GM12878 (cell line): ENCODE measurements around the gene NLGN1. TPM values are rescaled to one million over a fixed set of nuclear protein-coding genes. Genes with fewer than 3 reads are reported as not detected.

Source experiments
- ATAC-seq: fragments of 200-7000 bp; cut with Tn5 transposase; 3 replicates; pipeline ENCODE4 v1.9.1; 2020; ENCODE audit warnings: mild to moderate bottlenecking, moderate library complexity
- BruUV-seq: library from RNA; stranded (reverse); fragments of 400-500 nt; replicated peaks from 2 replicates; lab custom pipeline; 2021; lab: Mats Ljungman, UMichigan
- CTCF ChIA-PET: fragments of 300-600 bp; sonication (Branson Sonifier 250); formaldehyde crosslinking; extraction: SDS; loops from one replicate; lab custom pipeline; 2021; ENCODE audit warnings: inconsistent platforms; lab: Yijun Ruan, JAX
- POLR2A ChIA-PET: fragments of 350-600 bp; formaldehyde crosslinking; extraction: SDS; loops from one replicate; lab custom pipeline; 2021; ENCODE audit warnings: inconsistent platforms; lab: Charles Lee
- RAD21 ChIA-PET: fragments of 300-600 bp; sonication (Branson Sonifier 250); formaldehyde crosslinking; loops from one replicate; lab custom pipeline; 2023; ENCODE audit warnings: antibody characterized with exemption; ENCODE audit not compliant: unreplicated experiment; lab: Charles Lee
- SMC1A ChIA-PET: fragments of 300-600 bp; sonication (Branson Sonifier 250); formaldehyde crosslinking; loops from one replicate; lab custom pipeline; 2023; ENCODE audit not compliant: unreplicated experiment, uncharacterized antibody; lab: Charles Lee
- DNase-seq: peaks from one replicate; pipeline ENCODE4 v3.0.0-alpha.2; 2011; ENCODE audit warnings: low read depth, low spot score
- FAIRE-seq: peaks from 3 replicates; lab custom pipeline; 2011; peaks lifted over from hg19 to GRCh38; lab: Jason Lieb, UNC
- H2AFZ ChIP-seq: 2 replicates; pipeline ENCODE4 v1.6.0; 2011; ENCODE audit warnings: low read depth, low read length, control low read depth; ENCODE audit not compliant: control insufficient read depth
- H3K27ac ChIP-seq: 2 replicates; pipeline ENCODE4 v1.5.1; 2011; ENCODE audit warnings: control low read depth; ENCODE audit not compliant: control insufficient read depth, insufficient read depth
- H3K27me3 ChIP-seq, 2 experiments: replicated peaks in 1 of 2; 2 replicates each; pipeline versions ENCODE4 v1.6.0 to v1.6.1; 2011; ENCODE audit warnings: low read length in 1 of 2; ENCODE audit not compliant: control insufficient read depth in 2 of 2, insufficient read depth in 2 of 2
- H3K36me3 ChIP-seq, 2 experiments: 2 replicates each; pipeline ENCODE4 v1.5.1; 2011; ENCODE audit warnings: low read length in 1 of 2; ENCODE audit not compliant: control insufficient read depth in 2 of 2, insufficient read depth in 2 of 2
- H3K4me1 ChIP-seq: 2 replicates; pipeline ENCODE4 v1.6.1; 2011; ENCODE audit warnings: mild to moderate bottlenecking, low read length, moderate library complexity, mixed read lengths; ENCODE audit not compliant: control insufficient read depth, insufficient read depth
- H3K4me2 ChIP-seq: 2 replicates; pipeline ENCODE4 v1.6.0; 2011; ENCODE audit warnings: control low read depth; ENCODE audit not compliant: control insufficient read depth, insufficient read depth
- H3K4me3 ChIP-seq: fragments of 200-600 bp; sonication (generic); 2 replicates; pipeline ENCODE4 v1.5.1; 2016
- H3K79me2 ChIP-seq: 2 replicates; pipeline ENCODE4 v1.6.0; 2011; ENCODE audit warnings: low read length; ENCODE audit not compliant: control insufficient read depth, insufficient read depth
- H3K9ac ChIP-seq: 2 replicates; pipeline ENCODE4 v1.8.0; 2011; ENCODE audit warnings: low read length, control low read depth, mixed read lengths; ENCODE audit not compliant: control insufficient read depth, insufficient read depth
- H3K9me3 ChIP-seq: replicated peaks from 3 replicates; pipeline ENCODE4 v1.5.1; 2011; ENCODE audit warnings: mild to moderate bottlenecking, low read length; ENCODE audit not compliant: control insufficient read depth, insufficient read depth
- H4K20me1 ChIP-seq: 2 replicates; pipeline ENCODE4 v1.6.0; 2011; ENCODE audit not compliant: control insufficient read depth, insufficient read depth
- BRCA1 ChIP-seq: IDR thresholded peaks from 2 replicates; pipeline ENCODE4 v1.6.1; 2011; ENCODE audit warnings: low read depth, low read length, improper control_type of control experiment
- HCFC1 ChIP-seq: fragments of 150-350 bp; IDR thresholded peaks from 2 replicates; pipeline ENCODE4 v1.6.1; 2014; ENCODE audit warnings: low read length
- IKZF2 ChIP-seq, 2 experiments: fragments of 450-650 bp; IDR thresholded peaks; 2 replicates each; pipeline ENCODE4 v1.6.1; 2017; ENCODE audit warnings: mild to moderate bottlenecking in 2 of 2, moderate library complexity in 2 of 2
- KAT2A ChIP-seq: conservative IDR thresholded peaks from 2 replicates; pipeline ENCODE4 v1.6.1; 2011; ENCODE audit warnings: low read depth, low read length; ENCODE audit not compliant: control insufficient read depth
- MAX ChIP-seq: IDR thresholded peaks from 2 replicates; pipeline ENCODE4 v1.6.1; 2012; ENCODE audit warnings: low read depth, low read length, improper control_type of control experiment
- MYB ChIP-seq: fragments of 150-350 bp; IDR thresholded peaks from 2 replicates; pipeline ENCODE4 v1.6.1; 2014; ENCODE audit warnings: mild to moderate bottlenecking, low read depth, low read length, borderline replicate concordance
- SMAD5 ChIP-seq: IDR thresholded peaks from 2 replicates; pipeline ENCODE4 v1.6.1; 2016; ENCODE audit warnings: antibody characterized with exemption, low read depth
- SMARCA5 ChIP-seq: fragments of 450-650 bp; IDR thresholded peaks from 2 replicates; pipeline ENCODE4 v1.6.1; 2017; ENCODE audit warnings: mild to moderate bottlenecking
- SUZ12 ChIP-seq: fragments of 200-600 bp; sonication (generic); IDR thresholded peaks from one replicate; pipeline ENCODE4 v1.6.1; 2018; ENCODE audit warnings: antibody characterized with exemption, mild to moderate bottlenecking; ENCODE audit not compliant: unreplicated experiment
- TCF12 ChIP-seq: IDR thresholded peaks from 2 replicates; pipeline ENCODE4 v1.6.1; 2011; ENCODE audit warnings: low read depth, mild to moderate bottlenecking, low read length
- WGBS: methylation state at CpG from one replicate; pipeline ENCODE4 v1.1.6; 2016; ENCODE audit warnings: low lambda C conversion rate; ENCODE audit not compliant: insufficient replicate concordance, insufficient coverage; ENCODE audit errors: missing lambda C conversion rate; 5-methylcytosine and 5-hydroxymethylcytosine counted together
- in situ Hi-C: fragments of 300-500 bp; cut with MboI; formaldehyde crosslinking; loops from 9 replicates; pipeline ENCODE4 v1.14.3; 2018; ENCODE audit warnings: mixed read lengths
- intact Hi-C: fragments of 100-400 bp; cut with micrococcal nuclease; formaldehyde crosslinking; loops from one replicate; pipeline ENCODE4 v1.14.2; 2022; ENCODE audit not compliant: unreplicated experiment
- polyA plus RNA-seq, 11 experiments: library from polyadenylated mRNA; depleted of rRNA in 4 of 11; unstranded in 6 of 11; stranded (reverse) in 5 of 11; fragments of >200 nt; fragmentation: Nextera tagmentation in 4 of 11; fragmentation: Illumina TruSeq in 1 of 11; extraction: Ambion mirVana in 4 of 11; extraction: Trizol in 1 of 11; gene quantifications; 1 replicate in 1 of 11; 2 replicates in 10 of 11; pipeline versions ENCODE4 v1.2.1 to v1.2.3, GENCODE V29; 2011 to 2016; ENCODE audit warnings: inconsistent platforms in 2 of 11, missing spikeins in 2 of 11, low read depth in 1 of 11
- total RNA-seq, 4 experiments: library from RNA; depleted of rRNA in 3 of 4; stranded (reverse); fragments of >200 nt in 3 of 4; fragmentation: Illumina TruSeq in 1 of 4; extraction: Trizol in 1 of 4; gene quantifications; 2 replicates each; pipeline versions ENCODE4 v1.2.1 to v1.2.3, GENCODE V29; 2013 to 2021

NLGN1 gene
- total and polyA plus RNA-seq, 10 of the 15 experiments (the other 5 are each of a cell fraction or from before 2014, with no cell fraction given): not detected

GRCh38 chr3:173622166-173622565 is 224.6 kb downstream of the NLGN1 start:
- in situ Hi-C loops (no loop called here), intact Hi-C loops (no loop called here)
- RAD21 ChIA-PET: no interaction called here
- Histone ChIP-seq H2AFZ (no peak overlapping the region), H3K9me3 (no peaks in the 10 kb centered on the region), H3K4me1 (no peaks in the 10 kb centered on the region), H3K4me2 (no peak overlapping the region), H3K27ac (no peak overlapping the region), H3K79me2 (no peaks in the 10 kb centered on the region), H4K20me1 (no peaks in the 10 kb centered on the region), H3K27me3 (no peaks in the 10 kb centered on the region), H3K4me3 (no peak overlapping the region), H3K36me3 (no peaks in the 10 kb centered on the region), H3K9ac (no peak overlapping the region)
- SMC1A ChIA-PET: interaction anchor here (0.6 kb wide), 1 partner anchor 365 kb away, joined by 3 read pairs; no protein-coding TSS in a partner anchor
- CTCF ChIA-PET: no interaction called here
- no TSS peak for BruUV-seq
- no peak for FAIRE-seq
- DNase-seq: no peak
- POLR2A ChIA-PET: no interaction called here
- TF ChIP-seq IKZF2 (IDR thresholded peaks at IDR 0.05): no peak
- no peak for TF ChIP-seq SMARCA5
- TF ChIP-seq KAT2A: no peak
- no peak for TF ChIP-seq MAX
- TF ChIP-seq SUZ12: no peak
- TF ChIP-seq BRCA1: no peak
- TF ChIP-seq HCFC1: no peak
- TF ChIP-seq SMAD5: no peak
- no peak for TF ChIP-seq TCF12
- no peak for TF ChIP-seq MYB
- ATAC-seq: no peak
- WGBS: 89% methylated on average over 1 of the region's 1 CpG
